Stimulated activated CD4-positive, alpha-beta T cell treated with anti-CD3 and anti-CD28 coated beads, Interleukin-4, amount 100 ng/mL, for 4 hours (primary cell): ENCODE results near the gene KRTAP10-12.

ENCODE experiments used
- DNase-seq, 2 experiments: peaks; one replicate each; pipeline ENCODE4 v3.0.0-alpha.2; 2020

The KRTAP10-12 gene

GRCh38 chr21:44699502-44700001, 2.6 kb downstream of the KRTAP10-12 start:
- no peak for DNase-seq

GRCh38 chr21:44700101-44701022, 3.4 kb downstream of the KRTAP10-12 start:
- no peak for DNase-seq

- DNase-seq = no peak
These were observed 4.0 kb downstream of the KRTAP10-12 start for GRCh38 chr21:44701023-44701400.

- DNase-seq = no peak
These were observed 4.6 kb downstream of the KRTAP10-12 start for GRCh38 chr21:44701541-44701940.

GRCh38 chr21:44702111-44702972, 5.4 kb downstream of the KRTAP10-12 start:
- DNase-seq = no peak

- no peak for DNase-seq
These were observed 6.2 kb downstream of the KRTAP10-12 start for GRCh38 chr21:44702973-44703730.

- no peak for DNase-seq
These were observed 7.0 kb downstream of the KRTAP10-12 start for GRCh38 chr21:44703731-44704635.

GRCh38 chr21:44704636-44705001, 7.6 kb downstream of the KRTAP10-12 start:
- no peak for DNase-seq

GRCh38 chr21:44706026-44706705, 9.2 kb downstream of the KRTAP10-12 start:
- DNase-seq = peak in 1 of 2 experiments; percentile 23

GRCh38 chr21:44706706-44707581, 10.0 kb downstream of the KRTAP10-12 start:
- DNase-seq = no peak

GRCh38 chr21:44708213-44708865, 11.4 kb downstream of the KRTAP10-12 start:
- no peak for DNase-seq

- no peak for DNase-seq
These were observed 12.0 kb downstream of the KRTAP10-12 start for GRCh38 chr21:44708866-44709425.

- peak in 1 of 2 experiments; percentile 41 for DNase-seq
These were observed 12.7 kb downstream of the KRTAP10-12 start for GRCh38 chr21:44709426-44710293.

GRCh38 chr21:44710294-44710665, 13.3 kb downstream of the KRTAP10-12 start:
- DNase-seq = no peak

- no peak for DNase-seq
These were observed 13.9 kb downstream of the KRTAP10-12 start for GRCh38 chr21:44710756-44711326.

- DNase-seq = no peak
These were observed 14.6 kb downstream of the KRTAP10-12 start, which contains the start of gene TSPEAR for GRCh38 chr21:44711327-44712202. TSPEAR (minus strand) TSS chr21:44711572; CDS start chr21:44711514, 58 bp downstream.
